HG03432 (cell line): ENCODE results near the gene TMEM223.
"Not testable (repeated sequence)": the region's sequence is repeated elsewhere in the genome, so short reads cannot be mapped to it uniquely, and the experiment has no call there.

Source experiments
- ATAC-seq: cut with Tn5 transposase; IDR thresholded peaks from one replicate; pipeline ENCODE4 v1.9.1; 2021; ENCODE audit warnings: mild to moderate bottlenecking, moderate library complexity; ENCODE audit not compliant: unreplicated experiment

Gene TMEM223

GRCh38 chr11:62804310-62805075, 12.7 kb upstream of the TMEM223 start:
- ATAC-seq, result peak; percentile 13

GRCh38 chr11:62801071-62801470, 9.3 kb upstream of the TMEM223 start:
- no peak for ATAC-seq

- ATAC-seq, result no peak
These were observed 7.7 kb upstream of the TMEM223 start for GRCh38 chr11:62799486-62799885.

GRCh38 chr11:62796281-62796680, 4.5 kb upstream of the TMEM223 start:
- ATAC-seq, result no peak

GRCh38 chr11:62794201-62794775, 2.5 kb upstream of the TMEM223 start:
- ATAC-seq, result no peak

- ATAC-seq, result peak; percentile 7
These were observed 383 bp upstream of the TMEM223 start for GRCh38 chr11:62792202-62792575.

- ATAC-seq, result no peak
These were observed 2.2 kb downstream of the TMEM223 start for GRCh38 chr11:62789576-62789975.

GRCh38 chr11:62788991-62789390, 2.8 kb downstream of the TMEM223 start:
- ATAC-seq, result no peak

- peak; percentile 69 for ATAC-seq
These were observed 4.6 kb downstream of the TMEM223 start, which contains the start of gene TMEM179B for GRCh38 chr11:62787005-62787759. Gene TMEM179B, plus strand, starts transcription at chr11:62787402. Its CDS starts 30 bp downstream, at chr11:62787432.

- peak; percentile 78 for ATAC-seq
These were observed 5.3 kb downstream of the TMEM223 start for GRCh38 chr11:62786318-62787004.

GRCh38 chr11:62782753-62783152, 9.1 kb downstream of the TMEM223 start:
- no peak for ATAC-seq

- no peak for ATAC-seq
These were observed 13.4 kb downstream of the TMEM223 start for GRCh38 chr11:62778441-62778840.

GRCh38 chr11:62777389-62777788, 14.4 kb downstream of the TMEM223 start:
- ATAC-seq, result no peak

GRCh38 chr11:62775646-62776045, 16.2 kb downstream of the TMEM223 start:
- no peak for ATAC-seq

- no peak for ATAC-seq
These were observed 17.4 kb downstream of the TMEM223 start for GRCh38 chr11:62774407-62774806.

- ATAC-seq, result peak; percentile 82
These were observed 20.4 kb downstream of the TMEM223 start, which contains the start of gene TAF6L for GRCh38 chr11:62771144-62772021. Gene TAF6L, plus strand, starts transcription at chr11:62771396. Its CDS starts 4,388 bp downstream, at chr11:62775784.

- ATAC-seq, result peak; percentile 9
These were observed 21.0 kb downstream of the TMEM223 start for GRCh38 chr11:62770778-62771143.

- not testable (repeated sequence) for ATAC-seq
These were observed 31.0 kb downstream of the TMEM223 start for GRCh38 chr11:62760867-62761227.

GRCh38 chr11:62757846-62758788, 33.7 kb downstream of the TMEM223 start:
- no peak for ATAC-seq
